Suprapubic skin (tissue), 4 donors: ENCODE data around the gene ZFYVE19. TPM values are rescaled to one million over a fixed set of nuclear protein-coding genes. Genes with fewer than 3 reads are reported as not detected.
A peak's percentile ranks its signal among the peaks of the same experiment; 100 is the strongest.

Experiments used
- DNase-seq, 2 donors: peaks; one replicate each; pipeline ENCODE4 v3.0.0-alpha.2; 2019; ENCODE audit warnings: low spot score in 2 of 2
- H3K27ac ChIP-seq: fragments of 200-600 bp; sonication (generic); one replicate; pipeline ENCODE4 v1.5.1; 2019
- H3K27me3 ChIP-seq: fragments of 200-600 bp; sonication (generic); one replicate; pipeline ENCODE4 v1.5.1; 2019
- H3K36me3 ChIP-seq: fragments of 200-600 bp; sonication (generic); one replicate; pipeline ENCODE4 v1.5.1; 2019
- H3K4me1 ChIP-seq: fragments of 200-600 bp; sonication (generic); one replicate; pipeline ENCODE4 v1.5.1; 2019
- H3K4me3 ChIP-seq: fragments of 200-600 bp; sonication (generic); one replicate; pipeline ENCODE4 v1.5.1; 2019; ENCODE audit warnings: mild to moderate bottlenecking
- H3K9me3 ChIP-seq: fragments of 200-600 bp; sonication (generic); one replicate; pipeline ENCODE4 v1.5.1; 2019
- EP300 ChIP-seq: sonication (generic); formaldehyde crosslinking; IDR thresholded peaks from one replicate; pipeline ENCODE4 v1.6.1; 2017; ENCODE audit warnings: antibody characterized with exemption
- POLR2A ChIP-seq, 2 donors: fragments of 450-650 bp; IDR thresholded peaks; one replicate each; pipeline ENCODE4 v1.6.1; 2017; ENCODE audit warnings: antibody characterized with exemption in 2 of 2, mild to moderate bottlenecking in 2 of 2, moderate library complexity in 2 of 2
- POLR2AphosphoS5 ChIP-seq, 3 donors: sonication (generic); formaldehyde crosslinking; IDR thresholded peaks; one replicate each; pipeline ENCODE4 v1.6.1; 2017; ENCODE audit warnings: antibody characterized with exemption in 3 of 3
- WGBS: methylation state at CpG from one replicate; pipeline ENCODE4 v1.1.5; 2018; 5-methylcytosine and 5-hydroxymethylcytosine counted together
- total RNA-seq, 4 donors: library from RNA; depleted of rRNA; stranded (reverse); fragments of >200 nt; gene quantifications; one replicate each; pipeline ENCODE4 v1.1.0, GENCODE V29; 2016
- TF ChIP-seq, protein P1 (sequence below), 2 donors: fragments of 200-600 bp in 1 of 2; fragments of 450-650 bp in 1 of 2; sonication (generic) in 1 of 2; IDR thresholded peaks; one replicate each; pipeline ENCODE4 v1.5.1; 2016 to 2019; ENCODE audit warnings: antibody characterized with exemption in 2 of 2, mild to moderate bottlenecking in 1 of 2, moderate library complexity in 1 of 2

Gene ZFYVE19
- total RNA-seq, 4 donors from 2014 or later: 33.3 to 57.1 (median 37.9) TPM

DNA sequence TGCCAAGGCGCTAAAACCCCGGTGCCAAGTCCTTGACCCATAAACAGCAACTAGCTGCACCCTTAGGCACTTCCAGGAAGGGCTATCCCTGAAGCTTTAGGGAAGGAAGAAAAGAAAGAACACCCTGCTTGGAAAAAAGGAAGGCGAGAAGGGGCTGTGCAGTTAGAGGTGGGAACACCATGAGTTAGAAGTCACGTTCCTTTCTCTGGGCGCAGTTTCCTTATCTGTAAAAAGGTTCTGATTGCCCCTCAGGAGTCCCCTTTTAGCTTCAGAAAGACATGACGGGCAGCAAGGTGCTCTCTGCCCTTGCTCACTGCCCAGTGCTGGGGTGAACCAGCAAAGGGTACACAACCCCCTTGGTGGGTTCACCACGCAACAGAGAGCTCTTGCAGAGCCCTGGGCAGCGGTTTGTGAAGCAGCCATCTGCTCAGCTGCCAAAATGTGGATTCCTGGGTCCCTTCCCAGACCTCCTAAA is 42.2 kb upstream of the ZFYVE19 start:
- H3K27ac ChIP-seq: peak overlapping the region; percentile 77
- H3K4me1 ChIP-seq: peaks cover 68% of the 10 kb centered on the region
- 18% methylated on average over 8 of the region's 8 CpGs for WGBS
- peak overlapping the region; percentile 70 for H3K4me3 ChIP-seq
- no peaks in the 10 kb centered on the region for H3K27me3 ChIP-seq
- no peak for DNase-seq
- no peaks in the 10 kb centered on the region for H3K36me3 ChIP-seq
- H3K9me3 ChIP-seq: no peaks in the 10 kb centered on the region
- TF ChIP-seq, protein P1, sequence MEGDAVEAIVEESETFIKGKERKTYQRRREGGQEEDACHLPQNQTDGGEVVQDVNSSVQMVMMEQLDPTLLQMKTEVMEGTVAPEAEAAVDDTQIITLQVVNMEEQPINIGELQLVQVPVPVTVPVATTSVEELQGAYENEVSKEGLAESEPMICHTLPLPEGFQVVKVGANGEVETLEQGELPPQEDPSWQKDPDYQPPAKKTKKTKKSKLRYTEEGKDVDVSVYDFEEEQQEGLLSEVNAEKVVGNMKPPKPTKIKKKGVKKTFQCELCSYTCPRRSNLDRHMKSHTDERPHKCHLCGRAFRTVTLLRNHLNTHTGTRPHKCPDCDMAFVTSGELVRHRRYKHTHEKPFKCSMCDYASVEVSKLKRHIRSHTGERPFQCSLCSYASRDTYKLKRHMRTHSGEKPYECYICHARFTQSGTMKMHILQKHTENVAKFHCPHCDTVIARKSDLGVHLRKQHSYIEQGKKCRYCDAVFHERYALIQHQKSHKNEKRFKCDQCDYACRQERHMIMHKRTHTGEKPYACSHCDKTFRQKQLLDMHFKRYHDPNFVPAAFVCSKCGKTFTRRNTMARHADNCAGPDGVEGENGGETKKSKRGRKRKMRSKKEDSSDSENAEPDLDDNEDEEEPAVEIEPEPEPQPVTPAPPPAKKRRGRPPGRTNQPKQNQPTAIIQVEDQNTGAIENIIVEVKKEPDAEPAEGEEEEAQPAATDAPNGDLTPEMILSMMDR (IDR thresholded peaks at IDR 0.05): no peak
- no peak for TF ChIP-seq POLR2AphosphoS5 (IDR thresholded peaks at IDR 0.05)
- no peak for TF ChIP-seq POLR2A (IDR thresholded peaks at IDR 0.05)
- no peak for TF ChIP-seq EP300

DNA sequence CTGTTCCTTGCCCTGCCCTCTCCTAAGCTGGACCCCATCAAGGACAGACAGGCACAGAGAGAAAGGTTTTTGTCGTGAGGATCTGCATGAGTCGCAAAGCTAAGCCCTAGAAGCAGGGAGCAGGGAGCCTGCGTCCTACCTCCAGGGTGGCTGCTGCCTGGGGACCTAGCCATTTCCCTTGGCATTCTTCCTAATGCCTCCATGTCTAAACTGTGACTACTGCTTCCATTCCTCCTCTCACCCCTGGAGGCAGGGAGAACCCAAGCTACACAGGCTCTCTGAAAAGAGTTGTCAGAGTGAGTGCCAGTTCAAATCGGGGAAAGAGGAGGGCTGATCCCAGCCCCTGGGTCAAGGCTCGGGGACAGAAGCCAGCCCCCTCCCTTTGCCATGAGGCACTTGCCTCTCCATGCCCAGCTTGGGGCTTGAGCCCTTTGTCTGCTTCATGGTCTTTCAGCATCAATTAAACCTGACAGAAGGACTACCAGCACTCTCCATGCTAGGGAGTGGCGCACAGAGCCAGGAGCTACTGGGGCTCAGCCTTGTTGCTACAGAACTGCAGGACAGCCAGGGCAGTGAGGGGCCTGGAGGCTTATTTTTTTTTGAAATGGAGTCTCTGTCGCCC is 40.6 kb upstream of the ZFYVE19 start:
- 59% methylated on average over 7 of the region's 7 CpGs for WGBS
- H3K36me3 ChIP-seq: no peaks in the 10 kb centered on the region
- TF ChIP-seq POLR2AphosphoS5 (IDR thresholded peaks at IDR 0.05): no peak
- no peak for TF ChIP-seq POLR2A (IDR thresholded peaks at IDR 0.05)
- H3K4me1 ChIP-seq: peaks cover 84% of the 10 kb centered on the region
- no peaks in the 10 kb centered on the region for H3K27me3 ChIP-seq
- DNase-seq: no peak
- peak overlapping the region; percentile 8 for H3K4me3 ChIP-seq
- peak overlapping the region; percentile 77 for H3K27ac ChIP-seq
- no peaks in the 10 kb centered on the region for H3K9me3 ChIP-seq

DNA sequence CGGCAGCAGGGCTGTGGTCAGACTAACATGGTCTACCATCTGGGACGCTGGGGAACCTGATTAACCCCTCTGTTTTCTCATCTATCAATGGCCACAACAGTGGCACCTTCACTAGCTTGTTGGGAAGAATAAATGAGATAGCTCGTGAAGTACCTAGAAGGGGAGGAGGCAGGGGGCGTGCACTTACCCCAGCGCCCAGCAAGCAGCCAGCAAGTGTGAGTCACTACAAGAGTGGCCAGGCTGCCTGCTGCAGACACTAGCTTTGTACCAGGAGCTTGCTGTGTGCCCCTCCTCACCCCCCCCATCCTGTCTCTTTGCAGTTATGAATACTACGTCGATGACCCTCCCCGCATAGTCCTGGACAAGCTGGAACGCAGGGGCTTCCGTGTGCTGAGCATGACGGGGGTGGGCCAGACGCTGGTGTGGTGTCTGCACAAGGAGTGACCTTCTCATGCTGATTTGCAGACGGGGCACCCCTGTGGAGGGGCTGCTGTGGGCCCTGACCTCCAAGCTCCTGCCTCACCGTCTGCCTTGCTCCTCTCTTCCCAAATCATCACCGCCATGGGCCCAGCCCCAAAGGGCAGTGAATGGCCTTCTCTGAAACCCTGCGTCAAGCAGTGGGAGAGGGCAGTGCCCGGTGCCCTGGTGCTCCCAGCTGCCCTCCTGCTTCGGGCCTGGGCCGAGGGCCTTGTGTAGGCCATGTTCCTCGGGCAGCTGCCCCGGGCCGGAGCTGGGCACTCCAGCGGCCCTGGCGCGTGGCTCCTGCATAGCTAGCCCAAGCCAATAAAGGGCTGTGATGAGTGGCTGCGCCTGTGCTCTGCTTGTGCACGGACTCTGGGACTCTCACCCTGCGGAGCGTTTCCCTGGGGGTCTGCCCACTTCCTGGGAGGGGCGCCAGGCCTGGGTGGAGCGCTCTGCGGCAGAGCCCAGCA is 39.7 kb upstream of the ZFYVE19 start:
- peaks cover 91% of the 10 kb centered on the region for H3K4me1 ChIP-seq
- WGBS: 76% methylated on average over 29 of the region's 32 CpGs
- no peak for DNase-seq
- no peaks in the 10 kb centered on the region for H3K9me3 ChIP-seq
- no peak for TF ChIP-seq EP300
- no peaks in the 10 kb centered on the region for H3K27me3 ChIP-seq
- H3K4me3 ChIP-seq: no peak overlapping the region
- peak overlapping the region; percentile 77 for H3K27ac ChIP-seq
- H3K36me3 ChIP-seq: peaks cover under 1% of the 10 kb centered on the region

DNA sequence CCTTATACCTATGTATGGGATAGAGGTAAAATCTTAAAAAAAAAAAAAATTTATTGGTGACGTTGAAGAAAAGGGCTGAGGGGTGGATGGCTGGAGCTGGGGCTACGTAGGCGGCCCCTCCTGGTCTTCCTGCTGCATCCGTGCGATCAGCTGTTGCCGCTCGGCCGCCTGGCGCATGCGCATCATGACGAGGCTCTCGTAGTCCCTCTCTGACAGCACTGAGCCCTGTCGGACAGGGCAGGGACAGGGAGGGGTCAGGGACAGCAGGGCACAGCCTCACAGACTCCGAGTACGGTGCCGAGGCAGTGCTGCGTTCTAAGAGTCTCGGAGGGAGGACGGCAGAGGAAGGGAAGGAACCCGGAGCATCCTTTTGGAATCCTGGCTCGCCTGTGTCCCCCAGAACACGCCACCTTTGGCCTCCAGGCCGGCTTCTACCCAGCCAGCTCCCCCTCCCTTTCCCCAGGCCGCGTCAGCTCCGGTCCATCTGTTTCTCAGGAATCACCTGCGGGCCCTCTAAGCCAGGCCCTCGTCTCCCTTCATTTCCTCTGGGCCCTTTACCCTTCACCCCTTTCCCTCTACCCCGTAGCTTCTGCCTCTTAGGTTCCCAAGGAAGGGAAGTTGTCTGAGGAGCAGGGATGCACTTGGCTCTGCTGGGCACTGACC is 38.9 kb upstream of the ZFYVE19 start:
- WGBS: 87% methylated on average over 29 of the region's 29 CpGs
- Histone ChIP-seq H3K4me3 (no peak overlapping the region), H3K27me3 (no peaks in the 10 kb centered on the region), H3K9me3 (no peaks in the 10 kb centered on the region), H3K36me3 (peaks cover 6% of the 10 kb centered on the region), H3K27ac (peak overlapping the region; percentile 90), H3K4me1 (peaks cover 91% of the 10 kb centered on the region)
- no peak for DNase-seq
- TF ChIP-seq, protein P1 (IDR thresholded peaks at IDR 0.05): no peak
- TF ChIP-seq EP300: no peak
- no peak for TF ChIP-seq POLR2AphosphoS5 (IDR thresholded peaks at IDR 0.05)
- TF ChIP-seq POLR2A (IDR thresholded peaks at IDR 0.05): no peak

- Histone ChIP-seq H3K4me3 (peak overlapping the region; percentile 25), H3K27ac (peak overlapping the region; percentile 90), H3K4me1 (peaks cover 84% of the 10 kb centered on the region), H3K36me3 (peaks cover 14% of the 10 kb centered on the region), H3K27me3 (no peaks in the 10 kb centered on the region), H3K9me3 (no peaks in the 10 kb centered on the region)
- peak in 1 of 3 donors; percentile 23 for TF ChIP-seq POLR2AphosphoS5 (IDR thresholded peaks at IDR 0.05)
- TF ChIP-seq, protein P1 (IDR thresholded peaks at IDR 0.05): no peak
- 44% methylated on average over 21 of the region's 21 CpGs for WGBS
- DNase-seq: no peak
Observed at GRCh38 chr15:40768521-40769273, 38.2 kb upstream of the ZFYVE19 start.
